Endometrium (tissue), 2 donors: ENCODE results near the gene TMEM178A.
"Not testable (repeated sequence)": the region's sequence is repeated elsewhere in the genome, so short reads cannot be mapped to it uniquely, and the experiment has no call there.

Experiments used
- FAIRE-seq: peaks from 2 replicates; lab custom pipeline; 2012; peaks lifted over from hg19 to GRCh38; lab: Jason Lieb, UNC
- donor health status: control.
- donor health status: control.

TMEM178A gene

DNA sequence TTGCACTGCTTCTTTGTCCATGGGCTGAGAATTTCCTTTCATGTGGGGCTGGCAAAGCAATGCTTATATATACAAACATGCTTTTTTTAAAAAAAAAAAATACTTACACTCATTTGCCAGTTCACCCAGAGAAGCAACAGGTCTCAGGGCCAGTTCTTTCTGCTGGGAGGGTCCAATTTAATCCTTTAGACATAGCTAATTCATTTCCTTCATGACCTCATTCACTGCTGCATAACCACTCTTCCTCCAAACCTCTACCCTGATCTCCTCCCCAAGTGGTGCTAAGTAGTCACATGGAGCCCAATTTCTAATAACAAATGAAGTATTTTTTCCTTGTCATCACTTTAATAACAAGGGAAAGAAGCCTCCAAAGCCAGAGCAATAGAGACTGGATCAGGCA, 17.1 kb upstream of the TMEM178A start:
- FAIRE-seq: no peak

DNA sequence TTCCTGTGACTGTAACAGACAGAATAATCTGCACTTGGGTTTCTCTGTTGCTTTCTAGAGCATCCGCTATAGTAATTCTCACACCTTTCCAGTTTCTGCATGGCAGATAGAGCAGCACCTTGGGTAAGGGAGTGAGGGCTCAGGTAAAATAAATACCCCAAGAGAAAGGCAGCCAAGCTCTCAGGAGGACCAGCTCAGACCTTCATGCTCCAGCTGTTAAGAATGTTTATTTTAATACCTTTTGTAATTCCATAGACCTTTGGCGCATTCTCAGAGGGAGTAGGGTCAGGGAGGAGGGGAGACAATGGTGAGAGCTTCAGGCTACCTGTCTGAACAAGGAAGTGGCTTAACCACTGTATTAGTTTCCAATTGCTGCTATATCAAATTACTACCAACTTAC, 16.2 kb upstream of the TMEM178A start:
- no peak for FAIRE-seq

- FAIRE-seq: no peak
Measured at GRCh38 chr2:39650468-39650867, 15.2 kb upstream of the TMEM178A start.

DNA sequence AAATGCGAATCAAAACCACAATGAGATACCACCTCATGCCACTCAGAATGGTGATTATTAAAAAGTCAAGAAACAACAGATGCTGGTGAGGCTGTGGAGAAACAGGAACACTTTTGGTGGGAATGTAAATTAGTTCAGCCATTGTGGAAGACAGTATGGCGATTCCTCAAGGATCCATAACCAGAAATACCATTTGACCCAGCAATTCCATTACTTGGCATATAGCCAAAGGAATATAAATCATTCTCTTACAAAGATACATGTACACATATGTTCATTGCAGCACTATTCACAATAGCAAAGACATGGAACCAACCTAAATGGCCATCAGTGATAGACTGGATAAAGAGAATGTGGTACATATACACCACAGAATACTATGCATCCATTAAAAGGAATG, 9.5 kb upstream of the TMEM178A start:
- not testable (repeated sequence) for FAIRE-seq

DNA sequence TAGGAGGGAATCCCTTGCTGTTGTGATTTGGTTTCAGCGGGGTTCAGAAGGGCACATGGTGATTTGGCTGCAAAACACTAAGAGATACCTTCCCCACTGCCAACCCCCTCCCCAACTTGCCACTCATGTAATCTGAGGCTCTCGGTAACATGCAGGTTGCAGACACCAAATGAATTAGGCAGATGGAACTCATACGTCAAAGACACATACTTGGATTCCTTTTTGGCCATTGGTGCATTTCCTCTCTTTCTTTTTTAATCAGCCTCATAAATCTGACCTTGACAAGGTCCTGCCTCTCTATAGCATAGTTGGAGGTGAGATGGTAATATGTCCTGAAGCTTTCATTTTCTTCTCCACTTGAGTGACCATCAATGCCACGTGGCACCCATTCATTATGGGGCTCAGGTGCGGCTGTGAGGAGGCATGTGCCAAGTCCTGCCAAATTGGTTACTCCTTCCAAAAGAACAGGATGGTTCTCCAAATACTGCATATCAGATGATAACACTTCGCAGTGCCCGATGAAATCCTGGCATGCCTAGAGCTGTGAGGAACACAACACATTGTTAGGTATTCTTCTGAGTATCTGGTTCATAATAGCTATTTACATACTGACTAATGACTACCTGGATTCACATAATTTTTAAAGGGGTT, 8.3 kb upstream of the TMEM178A start:
- FAIRE-seq: no peak

- no peak for FAIRE-seq
Measured at GRCh38 chr2:39658371-39658770, 7.3 kb upstream of the TMEM178A start.

GRCh38 chr2:39659765-39660611, 5.7 kb upstream of the TMEM178A start:
- no peak for FAIRE-seq

DNA sequence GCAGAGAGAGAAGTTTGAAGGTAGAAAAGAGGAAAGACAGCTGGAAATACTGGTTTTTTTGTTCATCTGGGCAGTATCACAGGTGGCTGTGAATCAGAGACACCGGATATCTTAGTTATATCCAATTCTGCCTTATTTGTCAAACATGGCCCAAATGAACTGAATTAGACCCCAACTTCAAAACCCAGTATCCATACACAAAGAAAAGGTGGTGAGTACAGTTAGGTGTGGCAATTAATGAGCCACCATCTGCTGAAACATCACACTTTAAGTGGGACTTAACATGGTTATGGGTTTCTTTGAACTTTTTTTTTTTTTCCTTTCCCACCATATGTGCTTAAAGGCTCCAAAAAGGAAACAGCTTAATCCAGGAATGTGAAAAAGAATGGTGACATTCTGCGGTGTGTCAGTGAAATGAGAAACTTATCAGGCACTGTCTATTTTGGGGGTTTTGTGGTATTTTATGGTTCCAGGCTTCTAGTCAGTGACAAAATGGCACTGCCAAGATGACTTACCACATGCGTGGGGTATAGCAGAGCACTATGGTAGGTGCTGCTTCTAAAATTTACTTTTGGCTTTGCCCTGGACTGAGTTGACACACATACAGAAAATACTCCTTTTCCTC, 5.0 kb upstream of the TMEM178A start:
- no peak for FAIRE-seq

- FAIRE-seq: no peak
Measured at GRCh38 chr2:39661826-39662225, 3.9 kb upstream of the TMEM178A start.

GRCh38 chr2:39663187-39663930, 2.4 kb upstream of the TMEM178A start:
- no peak for FAIRE-seq

GRCh38 chr2:39664232-39664887, 1.4 kb upstream of the TMEM178A start:
- FAIRE-seq: no peak

DNA sequence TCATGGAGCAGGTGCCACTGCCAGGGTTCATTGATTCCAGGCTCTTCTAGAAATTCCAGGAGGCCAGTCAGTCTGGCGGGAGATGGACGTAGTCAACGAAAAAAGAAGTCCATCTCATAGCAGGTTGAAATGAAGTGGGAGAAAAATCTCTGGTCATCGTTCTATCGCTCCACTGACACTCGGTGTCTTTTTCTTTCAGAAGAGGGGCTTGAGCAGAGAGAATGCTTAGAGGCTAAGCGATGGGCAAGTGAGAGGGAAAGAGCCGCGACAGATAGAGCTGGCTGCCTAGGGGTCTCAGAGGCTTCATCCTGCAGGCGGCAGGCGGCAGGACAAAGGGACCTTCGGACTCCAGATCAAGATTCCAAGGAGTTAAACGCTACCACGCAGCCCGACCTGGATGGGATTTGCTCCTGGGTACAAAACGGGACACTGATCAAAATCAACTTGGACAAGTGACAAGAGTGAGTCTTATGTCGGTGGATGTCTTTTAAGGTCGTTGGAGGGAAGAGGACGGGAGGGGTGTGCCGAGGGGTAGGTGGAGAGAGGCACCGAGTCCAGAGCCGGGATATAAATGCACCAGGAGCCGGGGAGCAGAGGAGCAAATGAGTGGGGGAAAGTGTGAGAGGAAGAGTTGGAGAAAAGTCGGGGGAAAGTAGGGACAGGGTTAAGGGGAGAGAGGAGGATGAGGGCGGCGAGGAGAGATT, 677 bp upstream of the TMEM178A start:
- no peak for FAIRE-seq

GRCh38 chr2:39666491-39667101, 879 bp downstream of the TMEM178A start:
- FAIRE-seq: no peak

- FAIRE-seq: no peak
Measured at GRCh38 chr2:39667104-39667885, 1.6 kb downstream of the TMEM178A start.

GRCh38 chr2:39667886-39668276, 2.2 kb downstream of the TMEM178A start:
- FAIRE-seq: no peak

DNA sequence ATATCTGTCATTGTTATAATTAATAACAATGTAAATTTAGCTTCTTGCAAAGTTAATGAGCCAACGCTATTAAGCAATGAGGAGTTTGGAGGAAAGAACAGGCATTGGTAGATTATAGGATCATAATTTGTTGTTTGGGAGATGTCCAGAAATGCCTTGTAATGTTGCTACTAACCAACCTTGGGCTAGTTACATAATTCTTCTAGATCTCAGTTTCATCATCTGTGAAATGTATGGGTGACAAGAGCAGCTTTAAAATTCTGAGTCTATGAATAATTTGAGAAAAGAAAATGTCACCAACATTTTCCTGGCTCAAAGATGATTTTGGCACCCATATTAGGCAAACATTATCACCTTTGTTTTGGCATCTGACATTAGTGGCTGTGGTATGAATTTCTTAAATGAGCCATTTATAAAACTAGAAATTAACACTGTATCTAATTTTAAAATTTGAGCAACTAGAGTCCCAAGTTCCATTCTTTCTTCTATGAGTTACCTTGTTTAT, 2.9 kb downstream of the TMEM178A start:
- FAIRE-seq: no peak

- no peak for FAIRE-seq
Measured at GRCh38 chr2:39671604-39672003, 5.9 kb downstream of the TMEM178A start.

DNA sequence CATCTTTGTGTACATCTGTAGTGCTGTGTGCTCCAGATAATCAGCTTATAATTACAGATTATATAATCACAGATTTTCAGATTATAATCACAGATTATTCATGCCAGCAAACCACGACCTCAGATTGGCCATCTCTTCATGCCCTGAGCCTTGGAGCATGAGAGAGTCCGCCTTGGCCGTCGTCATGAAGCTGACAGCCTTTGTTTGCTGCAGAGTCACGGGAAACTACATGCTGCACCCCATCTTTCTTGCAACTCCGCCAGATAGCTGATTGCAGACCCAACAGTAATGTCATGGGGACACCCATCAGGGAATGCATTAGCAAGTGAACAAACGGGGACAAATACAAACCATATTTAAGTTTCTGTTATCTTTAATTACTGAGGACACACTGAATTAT, 7.3 kb downstream of the TMEM178A start:
- no peak for FAIRE-seq

GRCh38 chr2:39676342-39676741, 10.6 kb downstream of the TMEM178A start:
- FAIRE-seq: no peak

DNA sequence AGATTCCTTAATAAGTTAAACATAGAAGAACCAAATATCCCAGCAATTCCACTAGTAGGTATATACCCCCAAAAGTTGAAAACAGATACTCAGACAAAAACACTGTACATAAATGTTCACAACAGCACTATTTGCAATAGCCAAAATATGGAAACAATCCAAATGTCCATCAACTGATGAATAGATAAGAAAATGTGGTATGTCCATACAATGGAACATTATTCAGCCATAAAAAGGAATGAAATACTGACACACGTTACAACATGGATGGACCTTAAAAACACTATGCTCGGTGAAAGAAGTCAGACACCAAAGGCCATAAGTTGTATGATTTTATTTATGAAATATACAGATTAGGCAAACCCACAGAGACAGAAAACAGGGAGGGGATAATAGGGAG, 12.5 kb downstream of the TMEM178A start:
- no peak for FAIRE-seq
